H4 (cell line): Measurements from ENCODE around the gene CXCL1. TPM values are rescaled to one million over a fixed set of nuclear protein-coding genes. Genes with fewer than 3 reads are reported as not detected.

ENCODE experiments used
- DNase-seq: peaks from one replicate; pipeline ENCODE4 v3.0.0-alpha.2; 2015; ENCODE audit warnings: low spot score
- total RNA-seq: library from RNA; depleted of rRNA; stranded (reverse); fragments of >200 nt; shearing (Covaris generic); gene quantifications from 2 replicates; pipeline ENCODE4 v1.2.3, GENCODE V29; 2014; rRNA removed

Gene CXCL1
- total RNA-seq, 1 experiment from 2014 or later, result not detected

- DNase-seq, result peak; percentile 98
Measured at GRCh38 chr4:73917081-73917501, 47.9 kb downstream of the CXCL1 start.

GRCh38 chr4:73918058-73918457, 48.9 kb downstream of the CXCL1 start:
- no peak for DNase-seq

- no peak for DNase-seq
Measured at GRCh38 chr4:73919691-73920090, 50.5 kb downstream of the CXCL1 start.

Other genes with a start within 250 kb of the CXCL1 start
- gene RASSF6, start 249.0 kb upstream of the CXCL1 start, total RNA-seq, result 0.08 TPM in 1 of 2 replicates, not detected in the other
- gene CXCL8, start 128.8 kb upstream of the CXCL1 start, total RNA-seq, result 26.7 and 45.3 TPM in 2 replicates
- gene CXCL6, start 32.7 kb upstream of the CXCL1 start, total RNA-seq, result not detected in 2 replicates
- not detected in 2 replicates for gene PF4V1, start 16.1 kb upstream of the CXCL1 start, total RNA-seq
- not detected in 2 replicates for gene PF4, start 112.6 kb downstream of the CXCL1 start, total RNA-seq
- gene PPBP, start 118.8 kb downstream of the CXCL1 start, total RNA-seq, result not detected in 2 replicates
- not detected in 2 replicates for gene CXCL5, start 129.3 kb downstream of the CXCL1 start, total RNA-seq
- 0.53 and 3.8 TPM in 2 replicates for gene CXCL3, start 169.3 kb downstream of the CXCL1 start, total RNA-seq
- 3.3 and 6.9 TPM in 2 replicates for gene CXCL2, start 229.8 kb downstream of the CXCL1 start, total RNA-seq